ENCODE results near the gene ESR1.

ESR1 gene

DNA sequence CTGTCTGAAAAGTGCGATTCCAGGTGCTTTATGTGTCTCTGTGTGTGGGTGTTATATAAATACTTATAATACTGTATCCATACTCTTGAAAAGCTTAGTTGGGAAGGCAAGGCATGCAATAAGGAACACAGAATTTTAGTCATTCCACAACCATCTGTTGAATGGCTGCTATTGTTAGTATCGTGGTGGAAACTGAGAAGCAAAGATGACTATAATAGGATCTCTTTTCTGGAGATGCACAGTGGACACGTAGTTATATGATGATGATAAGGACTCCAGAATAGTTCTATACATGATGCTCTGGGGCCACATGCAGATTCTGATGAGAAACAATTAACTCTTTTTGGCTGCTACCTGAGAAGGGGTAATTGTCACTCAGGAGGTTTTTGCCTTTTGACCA is 25.2 kb downstream of the ESR1 start:
- H3K4me3 ChIP-seq (ENCODE audit: low read depth, low read length) = no peak overlapping the region
- no peak for DNase-seq (ENCODE audit: low read depth)
- in situ Hi-C loops (cut with HindIII; ENCODE audit: low sequenced_read_pairs) = no loop called here
- TF ChIP-seq, protein P1, sequence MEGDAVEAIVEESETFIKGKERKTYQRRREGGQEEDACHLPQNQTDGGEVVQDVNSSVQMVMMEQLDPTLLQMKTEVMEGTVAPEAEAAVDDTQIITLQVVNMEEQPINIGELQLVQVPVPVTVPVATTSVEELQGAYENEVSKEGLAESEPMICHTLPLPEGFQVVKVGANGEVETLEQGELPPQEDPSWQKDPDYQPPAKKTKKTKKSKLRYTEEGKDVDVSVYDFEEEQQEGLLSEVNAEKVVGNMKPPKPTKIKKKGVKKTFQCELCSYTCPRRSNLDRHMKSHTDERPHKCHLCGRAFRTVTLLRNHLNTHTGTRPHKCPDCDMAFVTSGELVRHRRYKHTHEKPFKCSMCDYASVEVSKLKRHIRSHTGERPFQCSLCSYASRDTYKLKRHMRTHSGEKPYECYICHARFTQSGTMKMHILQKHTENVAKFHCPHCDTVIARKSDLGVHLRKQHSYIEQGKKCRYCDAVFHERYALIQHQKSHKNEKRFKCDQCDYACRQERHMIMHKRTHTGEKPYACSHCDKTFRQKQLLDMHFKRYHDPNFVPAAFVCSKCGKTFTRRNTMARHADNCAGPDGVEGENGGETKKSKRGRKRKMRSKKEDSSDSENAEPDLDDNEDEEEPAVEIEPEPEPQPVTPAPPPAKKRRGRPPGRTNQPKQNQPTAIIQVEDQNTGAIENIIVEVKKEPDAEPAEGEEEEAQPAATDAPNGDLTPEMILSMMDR (IDR thresholded peaks at IDR 0.05; ENCODE audit: low read depth, low read length, missing control alignments) = no peak

DNA sequence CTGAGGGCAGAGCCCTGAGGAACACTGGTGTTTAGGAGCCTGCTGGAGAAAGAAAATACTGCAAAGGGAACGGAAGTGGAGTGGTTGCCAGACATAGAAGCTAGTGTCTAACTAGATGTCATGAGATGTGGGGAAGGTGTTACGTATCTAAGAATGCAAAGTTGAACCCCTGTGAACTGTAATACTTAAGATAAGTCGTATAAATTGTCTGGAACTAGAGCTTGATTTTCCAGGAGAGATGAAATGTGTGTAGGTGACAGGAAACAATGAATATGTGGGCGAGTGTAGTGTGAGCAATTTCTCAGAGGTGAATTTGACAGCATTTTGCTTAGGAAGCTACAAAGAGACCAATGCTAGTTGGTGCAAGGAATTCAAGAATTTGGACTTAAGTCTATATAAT is 27.9 kb downstream of the ESR1 start:
- no peak for DNase-seq (ENCODE audit: low read depth)
- H3K4me3 ChIP-seq (ENCODE audit: low read depth, low read length) = no peak overlapping the region
- TF ChIP-seq, protein P1 (IDR thresholded peaks at IDR 0.05; ENCODE audit: low read depth, low read length, missing control alignments) = no peak
- in situ Hi-C loops (cut with HindIII; ENCODE audit: low sequenced_read_pairs) = no loop called here

DNA sequence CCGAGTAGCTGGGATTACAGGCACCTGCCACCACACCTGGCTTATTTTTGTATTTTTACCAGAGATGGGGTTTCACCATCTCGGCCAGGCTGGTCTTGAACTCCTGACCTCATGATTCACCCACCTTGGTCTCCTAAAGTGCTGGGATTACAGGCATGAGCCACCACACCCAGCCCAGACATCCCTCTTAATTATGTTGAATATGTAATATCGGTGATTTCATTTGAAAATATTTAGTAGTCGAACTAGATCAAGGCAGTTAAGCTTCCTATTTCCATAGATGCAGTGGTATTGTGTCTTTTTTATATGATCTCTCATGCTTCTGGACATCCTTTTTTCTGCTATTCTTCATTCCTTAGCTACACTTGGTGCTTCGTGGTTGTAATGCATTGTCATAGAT is 29.7 kb downstream of the ESR1 start:
- in situ Hi-C loops (cut with HindIII; ENCODE audit: low sequenced_read_pairs) = no loop called here
- TF ChIP-seq, protein P1 (IDR thresholded peaks at IDR 0.05; ENCODE audit: low read depth, low read length, missing control alignments) = no peak
- DNase-seq (ENCODE audit: low read depth) = no peak
- no peak overlapping the region for H3K4me3 ChIP-seq (ENCODE audit: low read depth, low read length)

DNA sequence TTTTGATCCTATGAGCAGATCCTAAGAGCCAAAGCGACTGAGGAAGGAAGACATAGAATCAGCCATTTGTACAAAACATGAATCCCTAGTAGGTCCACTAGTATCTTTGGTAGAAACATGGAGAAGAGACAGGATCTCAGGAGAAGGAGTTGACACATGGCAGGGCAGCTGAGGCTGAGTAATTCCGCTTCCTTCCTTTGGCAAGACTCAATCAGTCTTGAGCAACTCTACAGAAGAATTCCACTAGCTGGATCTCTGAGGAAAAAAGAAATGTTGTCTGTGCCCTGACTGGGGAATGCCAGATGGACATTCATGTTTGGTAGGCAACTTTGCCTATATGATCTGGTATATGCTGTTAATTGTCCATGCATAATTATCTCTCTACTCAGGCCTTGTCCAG is 35.3 kb downstream of the ESR1 start:
- TF ChIP-seq, protein P1 (IDR thresholded peaks at IDR 0.05; ENCODE audit: low read depth, low read length, missing control alignments) = no peak

DNA sequence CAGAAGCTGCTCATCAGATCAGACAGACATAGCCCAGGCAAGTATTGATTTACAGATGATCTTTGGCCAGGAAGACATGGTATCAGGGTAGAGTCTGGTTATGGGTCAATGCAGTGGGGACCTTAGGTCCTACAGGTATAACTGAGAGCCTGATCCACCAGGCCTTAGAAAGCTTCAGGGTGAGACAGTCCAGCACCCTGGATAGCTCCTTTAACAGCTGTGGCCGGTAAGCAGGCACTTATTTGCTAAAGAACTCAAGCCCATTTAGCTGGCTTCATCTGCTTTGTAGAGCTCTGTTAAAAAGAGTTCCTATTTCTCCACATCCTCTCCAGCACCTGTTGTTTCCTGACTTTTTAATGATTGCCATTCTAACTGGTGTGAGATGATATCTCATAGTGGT is 39.6 kb downstream of the ESR1 start:
- peak; percentile 45 for DNase-seq (ENCODE audit: low read depth)
- H3K4me3 ChIP-seq (ENCODE audit: low read depth, low read length) = no peak overlapping the region
- in situ Hi-C loops (cut with HindIII; ENCODE audit: low sequenced_read_pairs) = no loop called here
- TF ChIP-seq, protein P1 (IDR thresholded peaks at IDR 0.05; ENCODE audit: low read depth, low read length, missing control alignments) = no peak

More for the DNA sequence above, 35.3 kb downstream of the ESR1 start:
- in situ Hi-C loops (cut with HindIII; ENCODE audit: low sequenced_read_pairs) = no loop called here
- no peak overlapping the region for H3K4me3 ChIP-seq (ENCODE audit: low read depth, low read length)
- no peak for DNase-seq (ENCODE audit: low read depth)

DNA sequence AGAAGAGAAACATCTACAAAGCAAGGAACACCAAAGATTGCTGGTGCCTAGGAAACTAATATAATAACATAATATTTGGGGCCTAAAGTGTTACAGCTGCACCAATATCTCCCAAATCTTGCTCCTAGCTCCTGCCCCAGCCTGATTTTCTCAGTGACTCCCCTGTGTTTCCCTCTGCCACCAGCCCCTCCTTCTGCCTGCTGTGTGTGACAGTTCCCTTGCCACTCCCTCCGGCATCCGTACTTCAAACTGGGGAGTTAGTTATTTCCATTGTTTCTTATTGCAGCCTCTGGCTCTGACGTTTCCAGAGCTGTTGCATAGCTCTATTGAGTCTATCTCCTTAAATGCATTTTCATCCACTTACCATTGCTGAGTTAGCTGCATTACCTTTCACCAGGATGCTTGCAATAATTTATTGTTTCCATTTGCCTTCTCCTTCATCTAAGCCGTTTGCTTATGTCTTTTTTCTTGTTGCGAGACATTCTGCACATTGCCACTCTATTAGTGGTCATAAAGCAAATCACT is 43.1 kb downstream of the ESR1 start:
- TF ChIP-seq, protein P1 (IDR thresholded peaks at IDR 0.05; ENCODE audit: low read depth, low read length, missing control alignments) = no peak
- H3K4me3 ChIP-seq (ENCODE audit: low read depth, low read length) = no peak overlapping the region
- in situ Hi-C loops (cut with HindIII; ENCODE audit: low sequenced_read_pairs) = no loop called here
- no peak for DNase-seq (ENCODE audit: low read depth)

DNA sequence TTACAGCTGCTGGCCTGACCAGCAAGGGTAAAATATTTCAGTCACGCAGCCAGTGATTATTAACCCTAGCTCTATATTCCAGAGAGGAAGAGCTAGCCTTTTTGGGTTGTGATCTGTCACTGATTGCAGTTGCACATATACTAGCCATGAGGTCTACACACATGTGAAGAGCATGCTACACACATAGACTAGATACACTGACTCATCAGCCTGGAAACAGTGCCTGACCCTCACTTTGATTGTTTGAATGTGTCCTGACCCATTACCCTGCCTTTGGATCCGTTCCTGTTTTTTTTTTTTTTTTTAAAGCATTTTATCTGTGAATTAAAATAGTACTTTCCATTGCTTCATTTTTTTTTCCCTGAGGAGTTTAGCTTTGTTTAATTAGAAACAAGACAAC is 50.8 kb downstream of the ESR1 start:
- TF ChIP-seq, protein P1 (IDR thresholded peaks at IDR 0.05; ENCODE audit: low read depth, low read length, missing control alignments) = no peak
- in situ Hi-C loops (cut with HindIII; ENCODE audit: low sequenced_read_pairs) = no loop called here
- no peak for DNase-seq (ENCODE audit: low read depth)
- H3K4me3 ChIP-seq (ENCODE audit: low read depth, low read length) = no peak overlapping the region

Measured in astrocyte of the cerebellum (primary cell).